Caki2 (cell line): ENCODE results near the gene IBA57. TPM values are rescaled to one million over a fixed set of nuclear protein-coding genes. Genes with fewer than 3 reads are reported as not detected.

ENCODE experiments used
- DNase-seq: peaks from one replicate; pipeline ENCODE4 v3.0.0-alpha.2; 2015; ENCODE audit warnings: low read depth
- in situ Hi-C: cut with HindIII; loops from 2 replicates; pipeline ENCODE4 v1.10.0; 2016; ENCODE audit warnings: low sequenced_read_pairs, low pct_unique_long_range_greater_than_20kb, mixed read lengths
- total RNA-seq: library from RNA; depleted of rRNA; stranded (reverse); fragments of >200 nt; shearing (Covaris generic); gene quantifications from 2 replicates; pipeline ENCODE4 v1.2.3, GENCODE V29; 2014; ENCODE audit warnings: low replicate concordance

IBA57 gene
- total RNA-seq, 1 experiment from 2014 or later: 11.9 TPM

DNA sequence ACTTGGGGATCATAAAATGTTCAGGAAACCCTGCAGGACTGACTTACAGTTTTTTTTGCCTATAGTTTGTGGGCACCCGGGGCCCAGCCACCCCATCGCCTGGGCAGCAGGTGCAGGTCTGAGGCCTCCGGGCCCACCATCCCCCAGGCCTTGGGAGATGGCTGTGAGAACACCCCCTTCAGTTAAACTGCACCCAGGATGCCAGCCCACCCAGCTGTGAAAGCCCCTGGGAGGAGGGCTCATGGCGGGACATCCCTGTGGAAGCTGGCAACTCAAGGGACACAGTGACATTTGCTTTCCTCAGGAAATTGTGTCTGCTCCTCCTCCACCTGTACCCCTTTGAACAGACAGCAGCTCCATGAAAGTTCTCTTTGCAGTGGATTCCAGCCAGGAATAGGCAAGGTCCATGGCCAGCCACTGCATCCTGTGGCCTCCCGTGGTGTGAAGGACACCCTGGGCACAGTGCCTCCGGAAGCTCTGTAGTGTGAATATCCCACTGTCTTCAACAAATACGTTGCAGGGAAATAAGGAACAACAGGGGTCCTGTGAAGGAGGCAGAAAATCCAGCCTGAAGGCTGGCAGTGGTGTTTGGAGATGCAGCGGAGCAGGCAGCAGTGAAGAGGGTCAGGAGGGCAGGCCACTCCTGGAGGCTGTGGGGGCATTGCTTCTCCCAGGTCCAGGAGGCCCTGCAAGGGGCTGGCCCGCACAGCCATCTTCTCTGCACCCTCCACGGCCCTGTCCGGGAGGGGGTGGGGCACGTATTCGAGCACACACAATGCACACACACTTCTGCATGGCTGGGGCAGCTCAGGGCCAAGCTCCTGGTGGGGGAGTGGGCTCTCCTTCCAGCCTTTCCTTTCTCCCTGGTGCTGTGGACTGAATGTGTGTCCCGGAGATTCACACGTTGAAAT is 40.2 kb downstream of the IBA57 start:
- DNase-seq: no peak
- in situ Hi-C loops: no loop called here

- no peak for DNase-seq
Observed at GRCh38 chr1:228206582-228207351, 41.2 kb downstream of the IBA57 start.

GRCh38 chr1:228207381-228207810 is 41.8 kb downstream of the IBA57 start:
- in situ Hi-C loops: no loop called here
- no peak for DNase-seq

More at GRCh38 chr1:228206582-228207351, 41.2 kb downstream of the IBA57 start:
- in situ Hi-C loops: no loop called here

DNA sequence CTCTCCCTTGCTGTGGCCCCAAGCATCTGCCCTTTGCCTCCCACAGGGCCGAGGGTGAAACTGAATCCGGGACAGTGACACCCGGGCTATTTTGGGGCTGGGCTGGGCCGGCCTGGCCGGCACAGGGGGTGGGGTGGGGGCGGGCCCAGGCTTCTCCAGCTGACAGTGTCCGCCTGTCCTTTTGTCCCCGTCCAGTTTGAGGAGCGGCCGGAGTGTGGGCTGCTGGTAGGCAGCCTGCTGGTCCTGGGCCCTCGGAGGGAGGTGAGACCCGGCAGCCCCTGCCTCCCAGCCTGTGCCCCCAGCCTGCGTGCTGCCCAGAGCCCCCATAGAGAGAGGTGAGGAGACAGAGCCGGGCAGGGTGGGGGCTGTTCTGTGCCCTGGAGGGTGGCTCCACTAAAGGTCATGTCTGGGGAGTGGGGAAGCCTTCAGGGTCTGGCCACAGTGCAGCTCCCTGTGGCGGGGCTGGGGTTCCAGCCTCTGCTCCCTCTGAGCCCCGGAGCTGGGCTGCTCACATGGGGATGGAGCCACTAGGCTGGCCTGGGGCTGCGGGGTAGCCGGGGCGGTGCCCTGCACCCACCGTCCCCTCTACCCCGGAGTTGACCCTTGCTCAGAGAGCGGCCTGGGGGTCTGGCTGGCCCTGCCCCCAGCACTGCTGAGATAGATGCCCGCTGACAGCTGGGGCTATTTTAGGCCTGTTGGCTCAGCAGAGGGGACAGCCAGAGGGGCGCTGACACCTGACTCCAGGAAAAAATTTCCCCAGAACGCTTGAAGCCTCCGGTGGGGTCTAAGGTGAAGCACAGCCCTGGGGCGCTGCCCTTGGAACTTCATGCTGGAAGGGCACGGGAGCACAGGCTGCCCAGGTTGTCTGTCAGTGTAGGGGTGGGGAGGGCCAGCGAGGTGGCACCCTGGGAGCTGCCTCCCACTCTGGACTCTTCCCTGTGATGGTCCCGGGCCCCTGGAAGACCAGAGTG is 42.5 kb downstream of the IBA57 start, which contains the start of gene OBSCN:
TSS of gene OBSCN (plus strand) at position 194 of the 971 bp plus-strand sequence. CDS start 3,740 bp downstream, outside the sequence.
- in situ Hi-C loops: no loop called here
- DNase-seq: no peak

GRCh38 chr1:228208831-228209551 is 43.4 kb downstream of the IBA57 start:
- DNase-seq: no peak
- in situ Hi-C loops: no loop called here

GRCh38 chr1:228209657-228210056 is 44.1 kb downstream of the IBA57 start:
- DNase-seq: no peak
- in situ Hi-C loops: no loop called here

GRCh38 chr1:228210076-228210651 is 44.6 kb downstream of the IBA57 start:
- in situ Hi-C loops: no loop called here
- peak; percentile 37 for DNase-seq

GRCh38 chr1:228210712-228211530 is 45.3 kb downstream of the IBA57 start:
- in situ Hi-C loops: no loop called here

DNA sequence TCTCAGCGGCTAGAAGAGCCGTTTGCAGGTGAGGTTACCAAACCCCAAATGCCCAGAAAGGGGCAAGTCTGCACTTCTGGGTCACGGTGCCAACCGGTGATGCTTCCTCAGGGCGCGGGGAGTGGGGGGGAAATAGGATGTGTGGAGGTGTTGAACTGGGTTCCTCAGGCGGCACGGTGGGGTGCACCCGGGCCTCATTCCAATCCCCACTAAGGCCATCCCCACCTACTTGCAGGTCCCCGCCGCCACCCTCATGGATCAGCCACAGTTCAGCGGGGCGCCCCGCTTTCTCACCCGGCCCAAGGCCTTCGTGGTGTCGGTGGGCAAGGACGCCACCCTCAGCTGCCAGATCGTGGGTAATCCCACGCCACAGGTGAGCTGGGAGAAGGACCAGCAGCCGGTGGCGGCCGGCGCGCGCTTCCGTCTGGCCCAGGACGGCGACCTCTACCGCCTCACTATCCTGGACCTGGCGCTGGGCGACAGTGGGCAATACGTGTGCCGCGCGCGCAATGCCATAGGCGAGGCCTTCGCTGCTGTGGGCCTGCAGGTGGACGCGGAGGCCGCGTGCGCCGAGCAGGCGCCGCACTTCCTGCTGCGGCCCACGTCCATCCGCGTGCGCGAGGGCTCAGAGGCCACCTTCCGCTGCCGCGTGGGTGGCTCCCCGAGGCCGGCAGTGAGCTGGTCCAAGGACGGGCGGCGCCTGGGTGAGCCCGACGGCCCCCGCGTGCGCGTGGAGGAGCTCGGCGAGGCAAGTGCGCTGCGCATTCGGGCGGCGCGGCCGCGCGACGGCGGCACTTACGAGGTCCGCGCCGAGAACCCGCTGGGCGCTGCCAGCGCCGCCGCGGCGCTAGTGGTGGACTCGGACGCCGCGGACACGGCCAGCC is 46.2 kb downstream of the IBA57 start:
- no peak for DNase-seq
- in situ Hi-C loops: no loop called here

More at GRCh38 chr1:228210712-228211530, 45.3 kb downstream of the IBA57 start:
- DNase-seq: no peak

DNA sequence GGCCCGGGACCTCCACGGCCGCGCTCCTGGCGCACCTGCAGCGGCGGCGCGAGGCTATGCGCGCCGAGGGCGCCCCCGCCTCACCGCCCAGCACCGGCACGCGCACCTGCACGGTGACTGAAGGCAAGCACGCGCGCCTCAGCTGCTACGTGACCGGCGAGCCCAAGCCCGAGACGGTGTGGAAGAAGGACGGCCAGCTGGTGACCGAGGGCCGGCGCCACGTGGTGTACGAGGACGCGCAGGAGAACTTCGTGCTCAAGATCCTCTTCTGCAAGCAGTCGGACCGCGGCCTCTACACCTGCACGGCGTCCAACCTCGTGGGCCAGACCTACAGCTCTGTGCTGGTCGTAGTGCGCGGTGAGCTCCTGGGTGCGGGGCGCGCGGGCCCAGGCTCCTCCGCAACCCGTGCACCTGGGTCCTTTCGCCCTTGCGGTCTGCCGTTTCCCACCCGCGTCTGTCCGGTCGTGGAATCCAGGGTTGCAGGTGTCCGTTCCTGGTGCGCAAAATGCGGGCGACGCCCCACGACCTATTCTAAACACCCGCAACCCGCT is 46.9 kb downstream of the IBA57 start:
- in situ Hi-C loops: no loop called here

GRCh38 chr1:228212966-228213844 is 47.6 kb downstream of the IBA57 start:
- in situ Hi-C loops: no loop called here
- peak; percentile 86 for DNase-seq

More for the DNA sequence above, 46.9 kb downstream of the IBA57 start:
- DNase-seq: no peak

GRCh38 chr1:228213917-228214808 is 48.6 kb downstream of the IBA57 start:
- in situ Hi-C loops: no loop called here
- DNase-seq: no peak

DNA sequence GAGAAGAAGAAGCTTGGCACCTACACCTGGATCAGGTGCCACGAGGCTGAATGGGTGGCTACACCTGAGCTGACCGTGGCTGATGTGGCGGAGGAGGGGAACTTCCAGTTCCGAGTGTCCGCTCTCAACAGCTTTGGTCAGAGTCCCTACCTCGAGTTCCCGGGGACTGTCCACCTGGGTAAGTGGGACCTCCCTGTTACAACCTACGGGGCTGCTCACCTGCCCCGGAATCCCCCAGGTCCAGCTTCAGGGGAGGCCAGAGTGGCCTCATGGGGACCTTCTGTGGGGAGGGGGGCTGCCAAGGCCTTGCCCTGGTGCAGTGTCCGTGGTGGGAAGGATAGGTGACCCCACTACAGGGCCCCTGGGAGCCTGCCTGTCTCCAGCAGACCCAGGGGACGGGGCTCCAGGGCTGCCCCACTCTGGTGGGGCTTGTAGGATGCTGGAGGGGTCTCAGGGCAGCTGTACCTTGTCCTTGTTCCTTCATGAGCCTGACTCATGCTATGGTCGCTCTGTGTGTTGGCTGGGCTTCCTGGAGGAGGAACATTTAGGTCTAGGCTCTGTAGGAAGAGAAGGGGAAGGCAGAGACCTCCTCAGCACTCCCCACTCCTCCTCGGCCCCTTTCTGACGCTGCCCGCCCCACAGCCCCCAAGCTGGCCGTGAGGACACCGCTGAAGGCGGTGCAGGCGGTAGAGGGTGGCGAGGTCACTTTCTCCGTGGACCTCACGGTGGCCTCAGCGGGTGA is 49.5 kb downstream of the IBA57 start:
- no peak for DNase-seq
- in situ Hi-C loops: no loop called here
